ENCODE data around the gene CTR9. TPM values are rescaled to one million over a fixed set of nuclear protein-coding genes. Genes with fewer than 3 reads are reported as not detected.

The CTR9 gene
- total RNA-seq, 1 donor from 2014 or later, result 35.6 TPM

DNA sequence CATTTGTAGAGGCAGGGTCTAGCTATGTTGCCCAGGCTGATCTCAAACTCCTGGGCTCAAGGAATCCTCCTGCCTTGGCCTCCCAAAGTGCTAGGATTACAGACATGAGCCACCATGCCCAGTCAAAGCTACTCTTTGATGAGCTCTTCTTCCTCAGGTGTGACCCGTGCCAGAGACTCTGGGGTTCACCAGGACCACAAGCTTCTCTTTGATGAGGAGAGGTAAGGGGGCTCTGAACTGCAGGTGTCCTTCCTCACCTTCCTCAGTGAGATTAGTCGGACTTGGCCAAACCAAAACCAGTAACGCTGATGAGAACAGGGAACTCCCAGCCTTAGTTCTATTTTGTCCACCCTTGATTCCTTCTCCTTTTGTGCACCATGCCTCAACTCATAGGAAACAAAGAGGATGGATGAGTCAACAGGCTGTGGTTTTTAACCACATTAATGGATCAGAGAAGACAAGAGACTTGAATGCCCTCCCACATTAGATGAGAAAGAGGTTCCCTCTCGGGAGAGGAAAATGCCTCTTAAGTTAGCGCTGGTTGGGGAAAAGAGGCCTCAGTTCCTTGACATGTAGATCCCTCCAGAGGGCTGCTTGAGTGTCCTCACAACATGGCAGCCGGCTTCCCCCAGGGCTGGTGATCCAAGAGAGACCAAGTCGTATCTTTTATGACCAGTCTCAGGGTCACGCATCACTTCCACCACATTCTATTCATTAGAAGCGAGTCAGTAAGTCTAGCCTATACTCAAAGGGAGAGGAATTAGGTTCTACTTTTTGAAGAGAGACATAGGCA lies 25.7 kb upstream of the CTR9 start:
- H3K9me3 Mint-ChIP-seq, result no peaks in the 10 kb centered on the region
- DNase-seq (ENCODE audit: extremely low spot score, unreplicated experiment), result no peak
- H3K4me1 Mint-ChIP-seq (ENCODE audit: unreplicated experiment), result peaks cover 15% of the 10 kb centered on the region
- H3K27ac Mint-ChIP-seq, result no peak overlapping the region
- TF ChIP-seq, protein P1, sequence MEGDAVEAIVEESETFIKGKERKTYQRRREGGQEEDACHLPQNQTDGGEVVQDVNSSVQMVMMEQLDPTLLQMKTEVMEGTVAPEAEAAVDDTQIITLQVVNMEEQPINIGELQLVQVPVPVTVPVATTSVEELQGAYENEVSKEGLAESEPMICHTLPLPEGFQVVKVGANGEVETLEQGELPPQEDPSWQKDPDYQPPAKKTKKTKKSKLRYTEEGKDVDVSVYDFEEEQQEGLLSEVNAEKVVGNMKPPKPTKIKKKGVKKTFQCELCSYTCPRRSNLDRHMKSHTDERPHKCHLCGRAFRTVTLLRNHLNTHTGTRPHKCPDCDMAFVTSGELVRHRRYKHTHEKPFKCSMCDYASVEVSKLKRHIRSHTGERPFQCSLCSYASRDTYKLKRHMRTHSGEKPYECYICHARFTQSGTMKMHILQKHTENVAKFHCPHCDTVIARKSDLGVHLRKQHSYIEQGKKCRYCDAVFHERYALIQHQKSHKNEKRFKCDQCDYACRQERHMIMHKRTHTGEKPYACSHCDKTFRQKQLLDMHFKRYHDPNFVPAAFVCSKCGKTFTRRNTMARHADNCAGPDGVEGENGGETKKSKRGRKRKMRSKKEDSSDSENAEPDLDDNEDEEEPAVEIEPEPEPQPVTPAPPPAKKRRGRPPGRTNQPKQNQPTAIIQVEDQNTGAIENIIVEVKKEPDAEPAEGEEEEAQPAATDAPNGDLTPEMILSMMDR (conservative IDR thresholded peaks at IDR 0.05), result no peak
- H3K27me3 Mint-ChIP-seq, result no peaks in the 10 kb centered on the region
- peaks cover 3% of the 10 kb centered on the region for H3K36me3 Mint-ChIP-seq
- no peak overlapping the region for H3K4me3 Mint-ChIP-seq

DNA sequence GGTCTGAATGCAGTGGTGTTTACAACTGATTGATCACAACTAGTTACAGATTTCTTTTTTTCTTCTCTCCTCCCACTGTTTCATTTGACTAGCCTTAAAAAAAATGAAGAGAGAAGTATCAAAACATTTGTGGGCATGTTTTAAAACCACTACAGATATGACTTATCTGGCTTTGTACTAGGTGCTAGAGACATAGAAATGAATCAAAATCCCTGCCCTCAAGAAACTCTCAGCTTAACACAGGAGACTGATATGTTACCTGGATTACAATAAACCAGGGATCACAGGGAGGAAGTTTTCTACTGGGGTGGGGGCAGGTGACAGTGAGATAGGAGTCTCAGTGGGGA lies 25.2 kb upstream of the CTR9 start:
- Mint-ChIP-seq H3K4me3 (no peak overlapping the region), H3K27me3 (no peaks in the 10 kb centered on the region), H3K9me3 (no peaks in the 10 kb centered on the region), H3K27ac (no peak overlapping the region), H3K4me1 (ENCODE audit: unreplicated experiment) (peaks cover 15% of the 10 kb centered on the region), H3K36me3 (peaks cover 3% of the 10 kb centered on the region)
- TF ChIP-seq, protein P1 (conservative IDR thresholded peaks at IDR 0.05), result no peak
- DNase-seq (ENCODE audit: extremely low spot score, unreplicated experiment), result no peak

DNA sequence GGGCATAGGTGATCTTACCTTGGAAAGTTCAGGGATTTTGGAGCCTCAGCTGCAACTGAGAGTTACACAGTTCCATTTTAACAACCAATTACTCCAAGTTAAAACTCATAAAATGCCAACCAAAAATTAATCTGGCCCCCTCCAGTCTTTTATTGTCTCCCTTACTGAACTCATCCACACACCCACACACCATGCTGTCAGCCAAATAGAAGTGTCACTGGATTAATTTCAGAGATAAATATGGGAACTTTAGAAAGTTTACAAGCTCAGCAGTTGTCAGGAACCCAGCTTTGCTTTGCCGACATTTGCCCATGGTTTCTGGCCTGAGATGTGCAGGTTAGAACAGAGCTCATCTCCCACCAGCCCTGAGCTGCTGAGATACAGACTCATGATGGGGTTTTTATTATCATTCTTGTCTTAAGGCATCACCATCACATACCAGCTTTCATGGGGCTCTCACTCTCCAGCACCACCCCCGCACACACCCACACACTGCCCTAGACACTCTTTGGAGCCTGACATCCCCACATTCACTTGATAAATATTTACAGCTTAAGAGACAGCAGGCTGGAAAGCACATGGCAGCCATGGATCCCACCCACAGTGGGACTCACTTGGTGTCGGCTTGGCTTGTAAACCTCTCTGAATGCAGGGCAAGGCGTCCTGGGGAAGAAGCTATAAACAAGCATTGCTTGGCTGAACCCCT lies 23.7 kb upstream of the CTR9 start:
- peak overlapping the region; percentile 50 for H3K4me3 Mint-ChIP-seq
- TF ChIP-seq, protein P1 (conservative IDR thresholded peaks at IDR 0.05), result no peak
- no peak for DNase-seq (ENCODE audit: extremely low spot score, unreplicated experiment)
- H3K27ac Mint-ChIP-seq, result no peak overlapping the region
- H3K36me3 Mint-ChIP-seq, result peaks cover 3% of the 10 kb centered on the region
- H3K9me3 Mint-ChIP-seq, result peaks cover 6% of the 10 kb centered on the region
- H3K27me3 Mint-ChIP-seq, result peaks cover 3% of the 10 kb centered on the region
- peaks cover 15% of the 10 kb centered on the region for H3K4me1 Mint-ChIP-seq (ENCODE audit: unreplicated experiment)

DNA sequence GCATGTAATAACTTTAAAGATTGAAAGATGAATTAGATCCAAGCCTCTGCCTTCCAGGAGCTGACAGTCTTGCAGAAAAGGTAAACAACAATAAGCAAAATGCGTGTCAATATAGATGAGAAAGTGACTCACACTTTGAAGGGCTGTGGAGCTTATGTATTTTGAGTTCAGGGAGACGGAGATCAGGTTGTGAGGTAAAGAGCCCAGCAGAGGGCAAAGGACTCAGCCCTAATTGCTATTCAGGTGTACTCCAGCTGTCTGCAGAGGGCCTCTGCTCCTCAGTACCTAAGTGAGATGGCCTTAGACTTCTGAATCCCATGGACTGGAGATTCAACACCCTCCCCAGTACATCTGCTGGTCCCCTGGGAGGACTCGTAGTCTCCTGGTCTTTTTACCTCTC lies 22.9 kb upstream of the CTR9 start:
- no peak overlapping the region for H3K27ac Mint-ChIP-seq

DNA sequence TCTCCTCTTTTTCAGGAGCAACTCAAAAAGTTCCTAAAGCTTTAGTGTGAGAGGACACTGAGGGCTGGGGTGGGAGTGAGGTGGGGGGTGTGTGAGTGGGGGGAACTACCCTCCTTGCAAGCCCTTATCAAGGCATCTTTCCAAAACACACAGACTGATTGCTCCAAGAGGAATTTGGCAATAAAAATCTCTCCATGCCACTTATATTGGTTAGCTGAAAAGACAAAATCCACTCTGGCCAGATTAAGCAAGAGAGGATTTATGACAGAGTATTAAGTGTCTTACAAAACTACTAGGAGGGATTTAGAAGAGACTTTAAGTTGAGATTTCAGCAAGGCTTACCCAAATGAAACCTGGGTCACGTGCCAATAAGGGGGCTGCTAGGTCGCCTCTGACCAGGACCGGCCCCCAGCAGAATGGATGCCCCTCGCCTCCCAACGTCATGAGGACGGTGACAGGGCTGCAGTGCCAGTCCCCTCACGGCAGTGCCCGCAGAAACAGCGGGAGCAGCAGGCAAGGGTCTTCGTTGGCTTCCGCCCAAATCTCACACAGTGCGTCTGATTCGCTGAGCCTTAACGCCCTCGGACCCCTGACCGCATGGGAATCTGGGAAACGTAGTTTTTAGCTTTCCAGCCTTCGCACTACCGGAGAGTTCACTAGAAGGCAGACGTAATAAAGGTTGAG lies 22.1 kb upstream of the CTR9 start:
- Mint-ChIP-seq H3K27me3 (peaks cover 3% of the 10 kb centered on the region), H3K27ac (peak overlapping the region; percentile 61), H3K4me1 (ENCODE audit: unreplicated experiment) (peaks cover 15% of the 10 kb centered on the region), H3K4me3 (peak overlapping the region; percentile 85), H3K9me3 (peaks cover 6% of the 10 kb centered on the region), H3K36me3 (peaks cover 3% of the 10 kb centered on the region)
- DNase-seq (ENCODE audit: extremely low spot score, unreplicated experiment), result no peak
- TF ChIP-seq, protein P1 (conservative IDR thresholded peaks at IDR 0.05), result no peak

More for the DNA sequence above, 22.9 kb upstream of the CTR9 start:
- peaks cover 6% of the 10 kb centered on the region for H3K9me3 Mint-ChIP-seq
- TF ChIP-seq, protein P1 (conservative IDR thresholded peaks at IDR 0.05), result no peak
- H3K36me3 Mint-ChIP-seq, result peaks cover 3% of the 10 kb centered on the region
- peaks cover 3% of the 10 kb centered on the region for H3K27me3 Mint-ChIP-seq
- peak overlapping the region; percentile 24 for H3K4me3 Mint-ChIP-seq
- H3K4me1 Mint-ChIP-seq (ENCODE audit: unreplicated experiment), result peaks cover 15% of the 10 kb centered on the region
- no peak for DNase-seq (ENCODE audit: extremely low spot score, unreplicated experiment)
